HG02870 (cell line): ENCODE data around the gene RPGRIP1L.
"Not testable (repeated sequence)": the region's sequence is repeated elsewhere in the genome, so short reads cannot be mapped to it uniquely, and the experiment has no call there.

Experiments used
- ATAC-seq: cut with Tn5 transposase; IDR thresholded peaks from one replicate; pipeline ENCODE4 v1.9.1; 2021; ENCODE audit warnings: mild to moderate bottlenecking, moderate library complexity; ENCODE audit not compliant: unreplicated experiment

Gene RPGRIP1L

GRCh38 chr16:53713403-53714204, 9.9 kb upstream of the RPGRIP1L start:
- no peak for ATAC-seq

DNA sequence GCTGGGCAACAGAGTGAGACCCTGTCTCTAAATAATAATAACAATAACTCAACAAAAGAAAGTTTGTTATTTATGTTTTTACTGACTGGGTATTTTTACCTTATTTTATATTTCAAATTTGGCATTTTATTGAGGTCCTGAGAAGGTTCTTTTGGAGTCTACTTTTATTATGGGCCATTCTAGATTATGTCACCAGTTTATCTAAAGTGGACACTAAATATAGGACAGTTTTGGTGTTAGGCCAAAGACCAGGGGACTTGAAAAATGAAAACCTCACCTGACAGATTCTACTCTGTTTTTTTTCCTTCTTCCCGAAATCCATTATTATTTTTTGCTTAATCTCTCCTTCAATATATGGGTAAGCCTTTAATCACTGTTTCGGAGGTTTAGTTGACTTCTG, 8.4 kb upstream of the RPGRIP1L start:
- ATAC-seq = no peak

GRCh38 chr16:53711390-53711789, 7.7 kb upstream of the RPGRIP1L start:
- no peak for ATAC-seq

DNA sequence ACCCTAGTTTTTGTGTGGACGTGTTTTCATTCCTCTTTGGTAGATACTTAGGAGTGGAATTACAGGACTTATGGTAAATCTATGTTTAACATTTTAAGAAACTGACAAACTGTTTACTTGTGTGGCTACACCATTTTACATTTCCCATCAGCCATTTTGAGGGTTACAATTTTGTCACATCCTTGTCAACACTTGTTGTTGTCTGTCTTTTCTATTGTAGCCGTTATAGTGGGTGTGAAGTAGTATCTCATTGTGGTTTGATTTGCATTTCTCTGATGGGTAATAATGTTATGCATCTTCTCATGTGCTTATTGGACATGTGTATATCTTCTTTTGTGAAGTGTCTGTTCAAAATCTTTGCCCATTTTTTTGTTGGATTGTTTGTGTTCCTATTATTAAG, 4.8 kb upstream of the RPGRIP1L start:
- no peak for ATAC-seq

- no peak for ATAC-seq
These were observed 4.0 kb upstream of the RPGRIP1L start for GRCh38 chr16:53707671-53708070.

DNA sequence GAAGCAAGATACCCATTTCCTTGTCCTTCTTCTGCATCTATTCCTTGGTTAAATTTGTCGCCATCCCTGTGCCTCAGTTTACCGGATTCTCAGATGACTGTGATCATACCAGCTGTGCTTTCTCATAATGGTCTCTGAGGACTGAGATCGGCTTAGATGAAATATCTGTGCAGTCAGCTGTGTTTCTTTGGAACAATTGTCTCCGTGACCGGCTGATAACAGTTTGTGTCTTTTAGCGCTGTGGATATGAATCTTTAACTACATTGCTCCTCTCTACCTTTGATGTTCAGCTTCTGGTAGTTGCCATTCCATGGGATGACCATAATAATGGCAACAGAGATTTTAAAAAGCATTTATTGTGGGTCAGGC, 770 bp upstream of the RPGRIP1L start:
- no peak for ATAC-seq

GRCh38 chr16:53698271-53698670, 5.4 kb downstream of the RPGRIP1L start:
- not testable (repeated sequence) for ATAC-seq

DNA sequence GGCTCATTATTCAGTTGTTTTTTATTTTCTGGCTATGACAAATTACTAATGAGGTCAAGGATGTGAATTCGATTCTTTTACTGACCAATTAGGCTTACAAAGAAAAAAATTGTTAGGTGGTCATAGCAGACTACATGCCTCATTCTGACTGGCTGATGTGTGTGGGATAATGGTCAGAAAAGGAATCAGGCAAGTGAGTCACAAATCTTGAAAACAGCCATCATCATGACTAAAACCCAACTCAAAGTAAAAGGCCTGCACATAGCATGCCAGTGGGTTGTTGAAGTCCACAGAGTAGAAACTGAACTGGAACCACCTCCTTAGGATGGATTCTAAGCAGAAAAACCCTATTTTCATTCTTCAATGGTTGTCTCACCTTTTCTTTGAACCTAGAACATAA, 8.6 kb downstream of the RPGRIP1L start:
- ATAC-seq = no peak

DNA sequence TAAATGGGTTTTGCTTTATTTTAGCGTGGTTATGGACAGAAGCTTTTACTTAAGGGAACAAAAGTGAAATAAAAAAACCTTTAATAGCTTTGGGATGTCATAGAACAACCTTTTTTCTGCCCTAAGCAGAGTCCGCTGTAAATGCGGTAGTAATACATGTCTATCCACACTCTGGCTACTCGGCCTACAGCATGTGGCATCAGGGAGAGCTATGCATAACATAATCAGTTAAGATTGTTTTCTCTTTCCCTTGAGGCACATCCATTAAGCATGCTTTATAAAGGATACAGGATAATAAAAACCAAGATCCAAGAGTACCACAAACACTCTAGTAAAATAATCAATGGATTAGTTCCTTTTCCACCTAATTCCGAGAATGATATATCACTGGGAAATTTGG, 10.3 kb downstream of the RPGRIP1L start:
- ATAC-seq = no peak

- no peak for ATAC-seq
These were observed 11.5 kb downstream of the RPGRIP1L start for GRCh38 chr16:53692146-53692545.

DNA sequence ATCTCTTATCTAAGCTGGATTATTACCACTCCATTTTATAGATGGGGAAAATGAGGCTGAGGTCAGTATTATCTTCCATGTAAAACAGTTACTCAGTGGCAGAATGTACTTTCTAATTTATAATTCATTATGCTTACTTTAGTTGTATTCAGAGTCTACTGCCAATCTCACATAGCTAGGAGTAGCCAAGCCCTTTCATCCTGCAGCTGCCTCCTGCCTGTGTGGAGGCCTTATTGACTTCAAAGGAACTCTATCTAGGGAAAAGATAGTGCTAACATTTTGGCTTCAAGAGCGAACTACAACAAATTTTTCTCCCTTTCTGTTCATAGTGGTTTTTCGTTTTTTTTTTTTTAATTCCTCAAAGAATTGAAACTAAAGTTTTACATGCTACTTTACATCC, 12.9 kb downstream of the RPGRIP1L start:
- ATAC-seq = no peak

GRCh38 chr16:53689636-53690035, 14.0 kb downstream of the RPGRIP1L start:
- ATAC-seq = no peak

GRCh38 chr16:53686710-53687109, 16.9 kb downstream of the RPGRIP1L start:
- no peak for ATAC-seq

GRCh38 chr16:53685334-53685733, 18.3 kb downstream of the RPGRIP1L start:
- ATAC-seq = not testable (repeated sequence)

- no peak for ATAC-seq
These were observed 22.3 kb downstream of the RPGRIP1L start for GRCh38 chr16:53681354-53681753.

DNA sequence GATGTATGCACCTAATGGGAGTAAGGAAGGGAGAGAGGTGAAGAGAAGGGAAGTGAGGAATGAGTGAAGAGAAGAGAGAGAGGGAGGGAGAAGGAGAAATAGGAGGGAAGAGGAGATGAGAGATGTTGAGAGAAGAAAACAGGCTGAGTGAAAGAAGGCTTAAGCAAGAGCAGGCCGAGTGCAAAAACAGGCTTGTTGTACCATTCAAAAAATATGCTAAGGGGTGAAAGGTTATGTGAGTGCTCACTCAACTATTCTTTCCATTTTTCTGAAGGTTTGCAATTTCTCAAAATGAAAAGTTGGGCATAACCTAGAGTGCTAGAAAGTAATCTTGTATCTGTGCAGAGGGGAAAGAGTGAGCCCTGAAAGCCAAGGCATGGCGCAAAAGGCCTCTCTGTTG, 22.9 kb downstream of the RPGRIP1L start:
- ATAC-seq = no peak

DNA sequence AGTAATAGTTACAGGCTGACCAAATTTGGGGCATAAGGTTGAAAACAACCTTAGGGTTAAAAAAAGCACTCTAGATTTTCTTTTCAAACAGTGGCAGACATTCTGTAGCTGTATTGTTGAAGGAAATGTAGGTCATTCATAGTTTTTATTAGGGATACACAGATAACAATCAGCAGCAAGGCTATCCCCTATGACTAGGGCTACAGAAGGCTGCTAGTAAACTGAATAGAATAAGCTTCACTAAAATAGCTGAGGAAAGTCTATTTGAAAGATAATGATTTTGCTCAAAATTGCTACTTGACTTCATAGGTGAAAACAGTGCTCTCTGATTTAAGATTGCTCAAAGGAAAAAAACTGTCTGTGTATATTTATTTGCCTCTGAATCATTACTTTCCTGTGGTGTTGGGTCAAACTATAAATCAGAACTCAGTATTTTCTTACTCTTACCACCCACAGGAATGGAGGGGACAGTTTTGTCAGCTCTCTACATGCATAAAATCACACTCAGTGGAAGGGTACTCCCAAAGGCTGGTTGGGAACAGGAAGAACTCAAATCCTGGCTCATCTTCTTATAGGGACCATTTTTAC, 24.8 kb downstream of the RPGRIP1L start:
- ATAC-seq = no peak

DNA sequence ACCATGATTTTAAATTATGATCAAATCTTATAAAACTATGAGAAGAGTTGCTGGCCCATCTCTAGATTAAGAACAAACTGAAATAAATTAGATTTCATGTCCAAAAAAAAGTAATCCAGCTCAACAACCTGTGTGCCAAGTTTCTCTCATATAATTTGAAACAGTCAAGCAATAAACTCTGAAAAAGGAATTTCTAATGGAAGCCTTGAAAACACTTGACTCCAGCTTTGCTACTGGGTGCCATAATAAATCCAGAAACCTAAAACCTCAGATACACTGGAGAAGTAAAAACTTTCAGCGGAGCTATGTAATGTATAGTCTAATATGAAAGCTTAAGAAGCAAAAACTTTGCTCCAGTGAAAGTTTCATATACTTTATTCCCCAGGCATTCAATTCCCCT, 25.5 kb downstream of the RPGRIP1L start:
- no peak for ATAC-seq

- no peak for ATAC-seq
These were observed 30.5 kb downstream of the RPGRIP1L start for GRCh38 chr16:53673189-53673588.

DNA sequence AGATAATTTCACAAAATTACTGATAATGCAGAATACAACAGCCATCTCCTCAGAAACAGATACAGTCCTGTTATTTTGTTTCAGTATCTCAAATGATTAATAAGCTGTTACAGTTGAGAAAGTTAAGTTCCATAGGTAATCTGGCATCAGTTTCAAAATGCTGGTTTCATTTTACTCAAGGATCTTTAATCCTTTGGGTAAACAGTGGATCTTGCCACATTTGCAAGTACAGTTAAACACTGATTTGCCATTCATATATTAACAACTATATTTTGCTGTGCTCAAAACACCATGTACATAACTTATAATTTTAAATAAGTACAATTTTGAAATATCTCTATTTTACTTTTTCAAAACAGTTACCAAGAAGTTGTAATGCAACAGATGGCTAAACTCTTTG, 31.2 kb downstream of the RPGRIP1L start:
- no peak for ATAC-seq

- ATAC-seq = no peak
These were observed 34.8 kb downstream of the RPGRIP1L start for GRCh38 chr16:53668869-53669268.

GRCh38 chr16:53666786-53667415, 36.8 kb downstream of the RPGRIP1L start:
- ATAC-seq = no peak
